ENCODE data around the gene ATP7B.

GRCh38 chr13:51980908-51981307, 30.3 kb downstream of the ATP7B start:
- TF ChIP-seq, protein P1, sequence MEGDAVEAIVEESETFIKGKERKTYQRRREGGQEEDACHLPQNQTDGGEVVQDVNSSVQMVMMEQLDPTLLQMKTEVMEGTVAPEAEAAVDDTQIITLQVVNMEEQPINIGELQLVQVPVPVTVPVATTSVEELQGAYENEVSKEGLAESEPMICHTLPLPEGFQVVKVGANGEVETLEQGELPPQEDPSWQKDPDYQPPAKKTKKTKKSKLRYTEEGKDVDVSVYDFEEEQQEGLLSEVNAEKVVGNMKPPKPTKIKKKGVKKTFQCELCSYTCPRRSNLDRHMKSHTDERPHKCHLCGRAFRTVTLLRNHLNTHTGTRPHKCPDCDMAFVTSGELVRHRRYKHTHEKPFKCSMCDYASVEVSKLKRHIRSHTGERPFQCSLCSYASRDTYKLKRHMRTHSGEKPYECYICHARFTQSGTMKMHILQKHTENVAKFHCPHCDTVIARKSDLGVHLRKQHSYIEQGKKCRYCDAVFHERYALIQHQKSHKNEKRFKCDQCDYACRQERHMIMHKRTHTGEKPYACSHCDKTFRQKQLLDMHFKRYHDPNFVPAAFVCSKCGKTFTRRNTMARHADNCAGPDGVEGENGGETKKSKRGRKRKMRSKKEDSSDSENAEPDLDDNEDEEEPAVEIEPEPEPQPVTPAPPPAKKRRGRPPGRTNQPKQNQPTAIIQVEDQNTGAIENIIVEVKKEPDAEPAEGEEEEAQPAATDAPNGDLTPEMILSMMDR (IDR thresholded peaks at IDR 0.05) = no peak
- TF ChIP-seq POLR2A (IDR thresholded peaks at IDR 0.05) (no peak), POLR2AphosphoS5 (IDR thresholded peaks at IDR 0.05) (no peak), EP300 (IDR thresholded peaks at IDR 0.05) (no peak)
